Hepatocyte (in vitro differentiated cells): ENCODE results near the gene FHOD3. TPM values are rescaled to one million over a fixed set of nuclear protein-coding genes. Genes with fewer than 3 reads are reported as not detected.

Source experiments
- DNase-seq: peaks from one replicate; pipeline ENCODE4 v3.0.0-alpha.2; 2016; ENCODE audit warnings: low spot score
- H2AFZ ChIP-seq: fragments of 200-600 bp; sonication (generic); 2 replicates; pipeline ENCODE4 v1.6.0; 2016; ENCODE audit warnings: antibody characterized with exemption, mild to moderate bottlenecking
- H3K27ac ChIP-seq: fragments of 200-600 bp; sonication (generic); 2 replicates; pipeline ENCODE4 v1.5.1; 2016; ENCODE audit warnings: mild to moderate bottlenecking
- H3K27me3 ChIP-seq: fragments of 200-600 bp; sonication (generic); 2 replicates; pipeline ENCODE4 v1.6.1; 2016
- H3K36me3 ChIP-seq: fragments of 200-600 bp; sonication (generic); replicated peaks from 2 replicates; pipeline ENCODE4 v1.5.1; 2016; ENCODE audit warnings: low read depth; ENCODE audit not compliant: insufficient read depth
- H3K4me1 ChIP-seq: fragments of 200-600 bp; sonication (generic); 2 replicates; pipeline ENCODE4 v1.5.1; 2016; ENCODE audit warnings: mild to moderate bottlenecking, moderate library complexity; ENCODE audit not compliant: insufficient read depth
- H3K4me2 ChIP-seq: fragments of 200-600 bp; sonication (generic); 2 replicates; pipeline ENCODE4 v1.6.0; 2016
- H3K4me3 ChIP-seq: fragments of 200-600 bp; sonication (generic); 2 replicates; pipeline ENCODE4 v1.5.1; 2016; ENCODE audit warnings: mild to moderate bottlenecking
- H3K79me2 ChIP-seq: fragments of 200-600 bp; sonication (generic); 2 replicates; pipeline ENCODE4 v1.6.0; 2017; ENCODE audit warnings: mild to moderate bottlenecking
- H3K9me2 ChIP-seq: fragments of 200-600 bp; sonication (generic); replicated peaks from 2 replicates; pipeline ENCODE4 v1.6.0; 2017; ENCODE audit warnings: mild to moderate bottlenecking; ENCODE audit not compliant: insufficient read depth
- H3K9me3 ChIP-seq: fragments of 200-600 bp; sonication (generic); 2 replicates; pipeline ENCODE4 v1.5.1; 2016; ENCODE audit warnings: low read depth, mild to moderate bottlenecking
- H4K20me1 ChIP-seq: fragments of 200-600 bp; sonication (generic); 2 replicates; pipeline ENCODE4 v1.6.0; 2016; ENCODE audit warnings: mild to moderate bottlenecking; ENCODE audit not compliant: insufficient read depth, poor library complexity, severe bottlenecking
- CTCF ChIP-seq: fragments of 200-600 bp; sonication (generic); IDR thresholded peaks from 2 replicates; pipeline ENCODE4 v1.5.1; 2016; ENCODE audit warnings: antibody characterized with exemption, mild to moderate bottlenecking; ENCODE audit not compliant: poor library complexity
- EZH2 ChIP-seq: fragments of 200-600 bp; sonication (generic); IDR thresholded peaks from 2 replicates; pipeline ENCODE4 v1.6.1; 2016; ENCODE audit warnings: antibody characterized with exemption, mild to moderate bottlenecking, borderline replicate concordance
- EZH2phosphoT487 ChIP-seq: fragments of 200-600 bp; sonication (generic); IDR thresholded peaks from one replicate; pipeline ENCODE4 v1.6.1; 2018; ENCODE audit warnings: antibody characterized with exemption, mild to moderate bottlenecking, low read depth, moderate library complexity; ENCODE audit not compliant: unreplicated experiment, severe bottlenecking
- WGBS: methylation state at CpG from one replicate; pipeline ENCODE4 v1.1.6; 2016; ENCODE audit warnings: low lambda C conversion rate; ENCODE audit errors: missing lambda C conversion rate; 5-methylcytosine and 5-hydroxymethylcytosine counted together
- polyA plus RNA-seq: library from polyadenylated mRNA; unstranded; fragments of >200 nt; fragmentation: Nextera tagmentation; extraction: Ambion mirVana; gene quantifications from 2 replicates; pipeline ENCODE4 v1.2.1, GENCODE V29; 2016
- total RNA-seq: library from RNA; depleted of rRNA; stranded (reverse); fragments of >200 nt; gene quantifications from 2 replicates; pipeline ENCODE4 v1.2.3, GENCODE V29; 2014

Gene FHOD3
- total and polyA plus RNA-seq, 2 experiments from 2014 or later, result 1.7 to 2.7 TPM

DNA sequence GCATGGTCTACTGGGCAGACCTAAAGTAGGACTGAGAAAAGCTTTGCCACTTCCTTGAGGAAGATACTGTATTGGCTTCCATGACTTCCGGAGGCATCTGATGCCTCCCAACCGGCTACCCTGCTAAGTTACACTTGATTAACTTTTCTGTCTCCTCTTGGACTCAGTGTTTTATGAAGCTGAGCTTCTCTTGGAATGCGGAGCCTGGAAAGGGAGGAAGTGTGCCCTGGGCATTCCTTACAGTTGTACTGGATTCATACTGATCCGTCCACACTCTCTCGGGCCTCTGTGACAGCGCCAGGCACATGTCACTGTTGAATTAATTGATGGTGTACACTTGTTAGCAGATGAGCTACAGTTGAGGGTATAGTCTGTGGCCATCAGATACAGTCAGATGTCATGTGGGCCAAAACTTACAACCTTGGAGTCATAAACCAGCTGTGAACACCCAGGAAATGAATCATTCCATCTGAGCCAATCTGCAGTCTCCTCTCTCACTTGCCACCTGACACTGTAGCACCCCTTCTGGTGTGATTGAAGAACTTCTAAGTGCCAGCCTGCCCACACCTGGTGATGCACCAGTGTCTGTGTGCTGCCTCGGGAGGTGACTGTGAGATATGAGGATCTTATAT lies 122.5 kb downstream of the FHOD3 start:
- peak; percentile 28 for DNase-seq
- H3K4me3 ChIP-seq, result no peak overlapping the region
- TF ChIP-seq EZH2phosphoT487 (no peak), EZH2 (no peak), CTCF (no peak)
- H2AFZ ChIP-seq, result no peak overlapping the region
- H3K9me2 ChIP-seq, result no peaks in the 10 kb centered on the region
- H3K4me2 ChIP-seq, result no peak overlapping the region
- no peak overlapping the region for H3K27ac ChIP-seq
- H3K36me3 ChIP-seq, result no peaks in the 10 kb centered on the region
- 92% methylated on average over 7 of the region's 7 CpGs for WGBS
- peaks cover 5% of the 10 kb centered on the region for H3K27me3 ChIP-seq
- H3K4me1 ChIP-seq, result no peaks in the 10 kb centered on the region
- no peaks in the 10 kb centered on the region for H4K20me1 ChIP-seq
- no peaks in the 10 kb centered on the region for H3K9me3 ChIP-seq
- no peaks in the 10 kb centered on the region for H3K79me2 ChIP-seq

DNA sequence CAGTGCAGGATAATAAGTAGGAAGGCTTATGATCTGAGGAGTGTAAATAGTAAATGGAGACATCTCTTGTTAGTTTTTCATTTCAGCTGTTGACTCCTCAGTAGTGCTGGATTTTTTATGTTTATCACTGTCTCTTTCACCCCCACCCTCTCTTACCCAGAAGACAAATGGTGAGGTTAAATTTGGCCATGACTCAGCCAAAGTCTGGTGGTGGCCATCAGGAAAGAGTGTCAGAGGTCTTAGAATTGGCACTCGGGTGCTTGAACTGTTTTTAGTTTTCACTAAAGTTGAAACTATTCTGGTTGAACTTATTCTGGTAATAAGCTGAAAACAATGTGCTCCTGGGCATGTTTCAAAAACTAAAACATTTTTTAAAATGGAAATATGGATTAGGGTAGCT lies 123.3 kb downstream of the FHOD3 start:
- no peak overlapping the region for H3K4me2 ChIP-seq
- no peak for DNase-seq
- H3K4me1 ChIP-seq, result no peaks in the 10 kb centered on the region
- 77% methylated on average over 1 of the region's 1 CpG for WGBS
- H3K27me3 ChIP-seq, result peaks cover 5% of the 10 kb centered on the region
- TF ChIP-seq EZH2, result no peak
- no peak overlapping the region for H3K4me3 ChIP-seq
- H2AFZ ChIP-seq, result no peak overlapping the region
- H3K79me2 ChIP-seq, result no peaks in the 10 kb centered on the region
- no peaks in the 10 kb centered on the region for H3K36me3 ChIP-seq
- H3K9me2 ChIP-seq, result no peaks in the 10 kb centered on the region
- H3K9me3 ChIP-seq, result no peaks in the 10 kb centered on the region
- H3K27ac ChIP-seq, result no peak overlapping the region
- no peaks in the 10 kb centered on the region for H4K20me1 ChIP-seq

GRCh38 chr18:36424741-36425142 lies 127.2 kb downstream of the FHOD3 start:
- TF ChIP-seq EZH2, result no peak
- TF ChIP-seq EZH2phosphoT487, result no peak
- Histone ChIP-seq H3K27ac (no peak overlapping the region), H4K20me1 (no peaks in the 10 kb centered on the region)

DNA sequence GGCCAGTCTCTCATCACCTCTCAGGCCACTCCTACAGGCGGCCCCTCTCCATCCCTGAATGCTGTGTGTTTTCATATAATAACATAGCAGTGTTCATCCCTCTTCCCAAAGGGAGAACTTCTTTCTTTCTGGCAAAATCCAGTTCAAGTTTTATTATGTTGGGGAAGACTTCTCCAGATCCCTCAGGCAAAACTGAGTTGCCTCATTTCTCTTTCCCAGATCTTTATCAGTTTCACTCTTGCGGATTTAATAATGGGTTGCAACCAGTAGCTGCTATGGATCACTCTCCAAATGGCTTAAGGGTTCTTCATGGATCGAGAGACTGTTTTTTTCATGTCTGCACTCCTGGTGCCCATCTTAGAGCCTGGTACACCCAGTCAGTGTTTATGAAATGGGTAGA lies 129.9 kb downstream of the FHOD3 start:
- Histone ChIP-seq H3K36me3 (no peaks in the 10 kb centered on the region), H3K9me3 (no peaks in the 10 kb centered on the region), H4K20me1 (no peaks in the 10 kb centered on the region), H3K9me2 (no peaks in the 10 kb centered on the region), H3K4me3 (no peak overlapping the region), H2AFZ (no peak overlapping the region), H3K27ac (no peak overlapping the region), H3K79me2 (no peaks in the 10 kb centered on the region), H3K27me3 (peaks cover under 1% of the 10 kb centered on the region), H3K4me2 (no peak overlapping the region), H3K4me1 (no peaks in the 10 kb centered on the region)
- TF ChIP-seq EZH2 (no peak), CTCF (no peak), EZH2phosphoT487 (no peak)
- no peak for DNase-seq
- 69% methylated on average over 3 of the region's 3 CpGs for WGBS

More at GRCh38 chr18:36424741-36425142, 127.2 kb downstream of the FHOD3 start:
- Histone ChIP-seq H3K27me3 (peaks cover 5% of the 10 kb centered on the region), H3K9me3 (no peaks in the 10 kb centered on the region), H3K4me2 (no peak overlapping the region), H3K4me3 (no peak overlapping the region), H3K9me2 (no peaks in the 10 kb centered on the region), H3K79me2 (no peaks in the 10 kb centered on the region), H3K36me3 (no peaks in the 10 kb centered on the region), H2AFZ (no peak overlapping the region), H3K4me1 (no peaks in the 10 kb centered on the region)
- WGBS, result 44% methylated on average over 4 of the region's 4 CpGs
- DNase-seq, result peak; percentile 51
